BE2C (cell line): ENCODE results near the gene RPS18.
A peak's percentile ranks its signal among the peaks of the same experiment; 100 is the strongest.

ENCODE experiments used
- DNase-seq: peaks from one replicate; pipeline ENCODE4 v3.0.0-alpha.2; 2020
- H3K27me3 ChIP-seq: fragments of 250-450 bp; sonication (Bioruptor Pico); 2 replicates; pipeline ENCODE4 v1.5.1; 2020; ENCODE audit warnings: mild to moderate bottlenecking
- H3K36me3 ChIP-seq: fragments of 250-450 bp; sonication (Bioruptor Pico); 2 replicates; pipeline ENCODE4 v1.5.1; 2020; ENCODE audit warnings: mild to moderate bottlenecking
- H3K4me1 ChIP-seq: fragments of 250-450 bp; sonication (Bioruptor Pico); 2 replicates; pipeline ENCODE4 v1.5.1; 2020
- H3K4me3 ChIP-seq: 2 replicates; pipeline ENCODE4 v1.5.1; 2011; ENCODE audit warnings: low read depth, low read length
- H3K9me3 ChIP-seq: fragments of 250-450 bp; sonication (Bioruptor Pico); 2 replicates; pipeline ENCODE4 v1.5.1; 2020
- CTCF ChIP-seq: IDR thresholded peaks from 2 replicates; pipeline ENCODE4 v1.5.1; 2012; ENCODE audit warnings: mild to moderate bottlenecking, low read depth, low read length

Gene RPS18

GRCh38 chr6:33299237-33299944 lies 27.5 kb downstream of the RPS18 start:
- DNase-seq = peak; percentile 95
- Histone ChIP-seq H3K4me1 (no peaks in the 10 kb centered on the region; the same call in 1 of the 2 replicates), H3K4me3 (peak overlapping the region; percentile 92), H3K9me3 (no peaks in the 10 kb centered on the region), H3K27me3 (no peaks in the 10 kb centered on the region), H3K36me3 (no peaks in the 10 kb centered on the region)
- peak; percentile 79 for TF ChIP-seq CTCF

GRCh38 chr6:33301877-33302276 lies 30.0 kb downstream of the RPS18 start:
- TF ChIP-seq CTCF = no peak
- Histone ChIP-seq H3K9me3 (no peaks in the 10 kb centered on the region), H3K36me3 (no peaks in the 10 kb centered on the region), H3K27me3 (no peaks in the 10 kb centered on the region), H3K4me3 (no peak overlapping the region), H3K4me1 (no peaks in the 10 kb centered on the region; the same call in 1 of the 2 replicates)
- no peak for DNase-seq

GRCh38 chr6:33304216-33304615 lies 32.3 kb downstream of the RPS18 start:
- H3K4me3 ChIP-seq = no peak overlapping the region
- no peak for DNase-seq
- no peaks in the 10 kb centered on the region for H3K9me3 ChIP-seq
- no peak for TF ChIP-seq CTCF
- no peaks in the 10 kb centered on the region for H3K27me3 ChIP-seq
- no peaks in the 10 kb centered on the region for H3K36me3 ChIP-seq
- H3K4me1 ChIP-seq = no peaks in the 10 kb centered on the region

- no peaks in the 10 kb centered on the region for H3K9me3 ChIP-seq
- no peaks in the 10 kb centered on the region for H3K27me3 ChIP-seq
- H3K36me3 ChIP-seq = no peaks in the 10 kb centered on the region
- no peak for TF ChIP-seq CTCF
- no peak overlapping the region for H3K4me3 ChIP-seq
- DNase-seq = no peak
- no peaks in the 10 kb centered on the region for H3K4me1 ChIP-seq
Measured at GRCh38 chr6:33305052-33305451, 33.2 kb downstream of the RPS18 start.

GRCh38 chr6:33306356-33306755 lies 34.5 kb downstream of the RPS18 start:
- Histone ChIP-seq H3K36me3 (no peaks in the 10 kb centered on the region), H3K4me3 (no peak overlapping the region), H3K4me1 (no peaks in the 10 kb centered on the region), H3K27me3 (no peaks in the 10 kb centered on the region), H3K9me3 (no peaks in the 10 kb centered on the region)
- DNase-seq = no peak
- no peak for TF ChIP-seq CTCF

GRCh38 chr6:33312361-33313104 lies 40.7 kb downstream of the RPS18 start:
- H3K36me3 ChIP-seq = no peaks in the 10 kb centered on the region
- H3K9me3 ChIP-seq = no peaks in the 10 kb centered on the region
- no peak for DNase-seq
- H3K4me3 ChIP-seq = peak overlapping the region; percentile 91
- no peaks in the 10 kb centered on the region for H3K27me3 ChIP-seq
- no peak for TF ChIP-seq CTCF
- H3K4me1 ChIP-seq = peaks cover 3% of the 10 kb centered on the region; the same call in 1 of the 2 replicates
